Measurements from ENCODE around the gene TMEM266. TPM values are rescaled to one million over a fixed set of nuclear protein-coding genes. Genes with fewer than 3 reads are reported as not detected.
A peak's percentile ranks its signal among the peaks of the same experiment; 100 is the strongest.

The TMEM266 gene
- total and polyA plus RNA-seq, 3 donors from 2014 or later: 4.2 to 12.4 (median 6.0) TPM

DNA sequence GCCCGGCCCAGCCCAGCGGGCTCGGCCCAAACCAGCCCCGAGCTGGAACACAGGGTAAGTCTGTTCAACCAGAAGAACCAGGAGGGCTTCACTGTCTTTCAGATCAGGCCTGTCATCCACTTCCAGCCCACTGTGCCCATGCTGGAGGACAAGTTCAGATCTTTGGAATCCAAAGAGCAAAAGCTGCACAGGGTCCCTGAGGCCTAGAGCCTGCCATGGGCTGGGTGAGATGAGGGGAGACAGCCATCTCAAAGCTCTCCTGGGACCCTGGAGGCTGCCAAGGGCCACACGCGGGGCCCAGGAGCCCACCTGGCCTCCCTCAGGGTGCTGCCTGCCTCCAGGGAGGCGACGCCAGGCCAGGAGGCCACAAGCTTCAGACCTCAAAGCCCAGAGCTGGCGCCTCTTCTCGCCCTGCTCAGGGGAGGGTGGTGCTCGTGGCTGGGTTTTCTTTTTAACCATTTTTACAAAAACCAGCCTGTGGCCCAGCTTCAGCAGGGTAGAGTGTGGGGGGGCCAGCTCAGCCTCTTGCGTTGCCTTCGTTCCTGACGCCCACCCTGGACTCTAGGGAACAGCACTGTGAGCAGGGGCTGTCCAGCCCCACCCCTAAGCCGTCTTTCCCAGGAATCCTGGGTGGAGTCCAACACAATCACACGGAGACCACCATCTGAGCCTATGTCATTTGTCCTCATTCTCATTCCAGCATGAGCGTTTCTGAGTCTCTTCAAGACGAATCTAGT, 144.5 kb downstream of the TMEM266 start:
- Histone ChIP-seq H3K4me1 (no peaks in the 10 kb centered on the region), H3K27ac (no peak overlapping the region), H3K4me3 (no peak overlapping the region), H3K9me3 (no peaks in the 10 kb centered on the region), H3K36me3 (ENCODE audit: low read depth, missing control alignments) (no peaks in the 10 kb centered on the region), H3K27me3 (no peaks in the 10 kb centered on the region)
- 80 to 86% methylated on average over 12 to 18 of the region's 18 CpGs for WGBS, 2 donors
- DNase-seq: peak; percentile 7
- no peak for TF ChIP-seq POLR2A (IDR thresholded peaks at IDR 0.05)
- TF ChIP-seq, protein P1, sequence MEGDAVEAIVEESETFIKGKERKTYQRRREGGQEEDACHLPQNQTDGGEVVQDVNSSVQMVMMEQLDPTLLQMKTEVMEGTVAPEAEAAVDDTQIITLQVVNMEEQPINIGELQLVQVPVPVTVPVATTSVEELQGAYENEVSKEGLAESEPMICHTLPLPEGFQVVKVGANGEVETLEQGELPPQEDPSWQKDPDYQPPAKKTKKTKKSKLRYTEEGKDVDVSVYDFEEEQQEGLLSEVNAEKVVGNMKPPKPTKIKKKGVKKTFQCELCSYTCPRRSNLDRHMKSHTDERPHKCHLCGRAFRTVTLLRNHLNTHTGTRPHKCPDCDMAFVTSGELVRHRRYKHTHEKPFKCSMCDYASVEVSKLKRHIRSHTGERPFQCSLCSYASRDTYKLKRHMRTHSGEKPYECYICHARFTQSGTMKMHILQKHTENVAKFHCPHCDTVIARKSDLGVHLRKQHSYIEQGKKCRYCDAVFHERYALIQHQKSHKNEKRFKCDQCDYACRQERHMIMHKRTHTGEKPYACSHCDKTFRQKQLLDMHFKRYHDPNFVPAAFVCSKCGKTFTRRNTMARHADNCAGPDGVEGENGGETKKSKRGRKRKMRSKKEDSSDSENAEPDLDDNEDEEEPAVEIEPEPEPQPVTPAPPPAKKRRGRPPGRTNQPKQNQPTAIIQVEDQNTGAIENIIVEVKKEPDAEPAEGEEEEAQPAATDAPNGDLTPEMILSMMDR (IDR thresholded peaks at IDR 0.05): no peak
- intact Hi-C loops (cut with DNase I; ENCODE audit: low total_unique reads): no loop called here

DNA sequence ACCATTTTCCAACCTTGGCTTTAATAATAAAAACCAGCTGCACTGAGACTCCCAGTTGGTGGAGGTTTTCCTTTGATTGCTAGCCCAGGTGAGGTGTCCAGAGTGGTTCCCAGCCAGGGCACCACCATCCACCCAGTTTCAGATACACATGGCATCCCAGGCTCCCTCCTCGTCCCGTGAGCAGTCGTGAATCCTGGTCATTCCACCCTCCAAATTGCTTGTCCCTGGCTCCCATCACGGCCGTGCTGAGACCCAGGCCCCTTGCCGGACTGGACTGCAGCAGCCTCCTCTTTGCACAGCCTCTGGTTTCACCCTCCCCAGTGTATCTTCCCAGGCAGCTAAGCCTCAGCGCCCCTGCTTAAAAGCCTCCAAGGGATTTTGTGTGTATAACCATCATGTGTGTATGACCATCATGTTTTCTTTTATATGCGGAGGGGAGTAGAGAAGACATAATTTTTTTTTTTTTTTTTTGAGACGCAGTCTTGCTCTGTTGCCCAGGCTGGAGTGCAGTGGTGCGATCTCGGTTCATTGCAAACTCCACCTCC, 145.2 kb downstream of the TMEM266 start:
- no peaks in the 10 kb centered on the region for H3K4me1 ChIP-seq
- DNase-seq: peak; percentile 3
- H3K27me3 ChIP-seq: no peaks in the 10 kb centered on the region
- H3K36me3 ChIP-seq (ENCODE audit: low read depth, missing control alignments): no peaks in the 10 kb centered on the region
- H3K9me3 ChIP-seq: no peaks in the 10 kb centered on the region
- no peak overlapping the region for H3K27ac ChIP-seq
- H3K4me3 ChIP-seq: no peak overlapping the region
- WGBS, 2 donors: 92 to 95% methylated on average over 11 of the region's 11 CpGs
- intact Hi-C loops (cut with DNase I; ENCODE audit: low total_unique reads): no loop called here
- TF ChIP-seq, protein P1 (IDR thresholded peaks at IDR 0.05): no peak
- TF ChIP-seq POLR2A (IDR thresholded peaks at IDR 0.05): no peak

DNA sequence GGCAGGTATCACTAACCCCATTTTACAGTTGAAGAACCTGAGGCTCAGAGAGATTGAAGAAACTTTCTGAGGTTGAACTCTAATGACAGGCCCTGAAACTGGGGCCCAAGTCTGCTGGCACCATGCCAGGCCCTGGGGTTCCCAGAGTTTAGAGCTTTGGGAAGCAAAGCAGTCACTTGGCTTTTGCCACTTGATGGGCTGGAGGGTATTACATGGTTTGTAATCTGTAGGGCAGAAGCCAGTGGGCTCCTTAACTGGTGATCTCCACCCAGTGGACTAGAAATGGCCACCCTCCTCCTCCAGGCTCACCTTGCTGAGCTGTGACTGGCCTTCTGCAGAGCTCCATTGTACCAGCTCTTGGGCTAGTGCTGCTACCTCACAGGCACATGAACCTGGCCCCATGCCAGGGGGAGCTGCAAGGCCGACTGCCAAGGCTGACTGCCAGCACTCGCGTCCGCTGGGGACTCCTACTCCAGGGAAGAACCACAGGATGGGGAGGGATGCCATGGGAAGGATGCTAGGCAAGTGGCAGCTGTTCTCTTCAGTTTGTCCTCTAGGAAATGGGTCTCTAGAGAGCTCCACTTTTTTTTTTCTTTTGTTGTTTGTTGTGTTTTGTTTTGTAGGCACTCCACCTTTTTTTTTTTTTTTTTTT, 146.7 kb downstream of the TMEM266 start:
- DNase-seq: peak; percentile 92
- TF ChIP-seq, protein P1 (IDR thresholded peaks at IDR 0.05): no peak
- TF ChIP-seq POLR2A (IDR thresholded peaks at IDR 0.05): no peak
- H3K36me3 ChIP-seq (ENCODE audit: low read depth, missing control alignments): no peaks in the 10 kb centered on the region

DNA sequence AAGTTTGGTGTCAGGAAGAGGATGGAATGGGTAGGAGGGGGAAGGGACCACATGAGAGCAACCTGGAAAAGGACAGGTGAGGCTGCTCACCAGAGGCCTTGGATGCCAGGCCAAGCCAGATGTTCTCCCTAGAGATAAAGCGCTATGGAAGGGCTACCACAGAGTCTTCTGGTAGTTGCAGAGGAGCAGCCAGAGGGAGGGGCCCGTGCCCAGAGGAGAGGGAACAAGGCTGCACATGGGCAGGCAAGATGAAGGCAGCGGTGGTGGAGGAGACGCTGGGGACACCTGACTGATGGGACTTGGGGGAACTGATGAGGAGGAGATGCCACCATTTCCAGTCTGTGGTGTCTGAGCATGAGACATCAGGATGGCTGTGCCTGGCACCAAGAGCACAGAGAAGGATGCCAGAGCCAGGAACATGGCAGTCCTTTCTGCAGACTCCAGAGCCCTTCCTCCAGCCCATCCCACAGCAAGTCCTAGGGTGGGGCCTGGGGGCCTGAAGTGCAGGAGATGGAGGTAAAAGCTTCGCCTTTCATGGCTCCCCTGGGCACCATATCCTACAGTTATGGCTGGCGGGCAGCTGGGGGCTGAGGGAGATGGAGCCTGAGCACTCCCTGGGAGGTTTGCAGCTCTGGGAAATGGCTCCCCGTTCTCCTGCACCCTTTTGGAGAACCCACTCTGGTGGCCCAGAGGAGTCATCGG, 148.4 kb downstream of the TMEM266 start:
- WGBS, 2 donors: 92 to 93% methylated on average over 5 to 8 of the region's 8 CpGs
- TF ChIP-seq POLR2A (IDR thresholded peaks at IDR 0.05): no peak
- TF ChIP-seq, protein P1 (IDR thresholded peaks at IDR 0.05): no peak
- H3K9me3 ChIP-seq: no peaks in the 10 kb centered on the region
- H3K36me3 ChIP-seq (ENCODE audit: low read depth, missing control alignments): no peaks in the 10 kb centered on the region
- H3K4me1 ChIP-seq: no peaks in the 10 kb centered on the region
- no peak overlapping the region for H3K27ac ChIP-seq
- no peak overlapping the region for H3K4me3 ChIP-seq
- H3K27me3 ChIP-seq: no peaks in the 10 kb centered on the region
- intact Hi-C loops (cut with DNase I; ENCODE audit: low total_unique reads): no loop called here
- peak; percentile 13 for DNase-seq

More for the DNA sequence above, 146.7 kb downstream of the TMEM266 start:
- no peaks in the 10 kb centered on the region for H3K4me1 ChIP-seq
- no peak overlapping the region for H3K27ac ChIP-seq
- H3K27me3 ChIP-seq: no peaks in the 10 kb centered on the region
- 39 to 80% methylated on average over 1 to 4 of the region's 4 CpGs for WGBS, 2 donors
- no peaks in the 10 kb centered on the region for H3K9me3 ChIP-seq
- intact Hi-C loops (cut with DNase I; ENCODE audit: low total_unique reads): no loop called here
- H3K4me3 ChIP-seq: no peak overlapping the region

Measured in testis (tissue), 3 donors.